Stimulated activated CD4-positive, alpha-beta T cell treated with anti-CD3 and anti-CD28 coated beads, Interleukin-15, amount 100 ng/mL, for 24 hours (primary cell): Measurements from ENCODE around the gene FNDC3A.
"Not testable (repeated sequence)": the region's sequence is repeated elsewhere in the genome, so short reads cannot be mapped to it uniquely, and the experiment has no call there.

Experiments used
- DNase-seq: peaks from one replicate; pipeline ENCODE4 v3.0.0-alpha.2; 2020

The FNDC3A gene

DNA sequence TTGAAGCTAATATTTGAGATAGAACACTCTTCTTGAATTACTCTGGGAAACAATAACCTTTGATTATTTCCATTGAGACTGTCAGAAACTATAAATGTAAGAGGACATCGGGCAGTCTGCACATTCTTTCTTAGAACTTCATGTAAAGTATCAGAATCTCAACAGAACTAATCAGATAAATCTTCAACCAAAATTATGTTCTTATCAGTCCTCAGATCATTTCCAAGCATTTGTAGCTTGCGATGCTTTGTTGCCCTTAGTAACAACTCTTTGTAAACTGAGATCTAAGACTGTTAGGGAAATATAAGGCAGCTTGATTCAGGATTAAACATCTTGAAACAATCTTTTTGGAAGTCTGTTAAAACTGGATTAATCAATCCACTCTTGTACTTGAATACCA, 70.3 kb downstream of the FNDC3A start:
- no peak for DNase-seq

DNA sequence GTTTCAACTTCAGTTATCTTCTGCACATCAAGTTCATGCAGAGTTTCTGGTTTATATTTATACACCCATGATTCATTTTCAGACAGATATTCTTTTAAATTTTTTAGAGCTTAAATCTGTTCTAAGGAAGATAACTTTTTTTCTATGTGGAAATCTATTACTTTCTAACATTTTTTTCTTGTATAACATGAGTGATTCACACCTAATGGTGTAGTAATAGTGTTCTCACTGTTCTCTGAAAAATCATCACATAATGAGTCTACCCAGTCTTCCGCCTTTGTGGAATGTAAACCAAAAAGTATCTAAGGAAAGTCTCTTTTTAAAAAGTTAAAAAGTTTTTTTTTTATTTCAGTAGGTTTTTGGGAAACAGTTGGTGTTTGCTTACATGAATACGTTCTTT, 70.8 kb downstream of the FNDC3A start:
- DNase-seq, result no peak

DNA sequence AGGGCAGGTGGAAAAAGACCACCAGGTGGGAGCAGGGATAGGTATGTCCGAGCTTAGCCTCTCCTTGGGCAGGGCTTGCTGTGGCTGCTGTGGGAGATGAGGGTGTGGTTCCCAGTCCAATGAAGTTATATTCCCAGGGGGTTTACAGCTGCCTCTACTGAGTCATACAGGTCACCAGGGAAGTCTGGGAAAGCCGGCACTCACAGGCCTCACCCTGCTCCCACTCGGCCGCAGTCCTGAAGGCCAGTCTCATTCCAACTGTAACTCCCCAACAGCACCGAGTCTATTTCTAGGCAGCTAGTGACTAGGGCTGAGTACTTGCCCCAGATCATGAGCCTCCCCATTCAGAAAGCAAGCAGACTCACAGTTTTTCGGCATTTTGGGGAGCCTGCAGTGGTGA, 77.1 kb downstream of the FNDC3A start:
- DNase-seq, result no peak

DNA sequence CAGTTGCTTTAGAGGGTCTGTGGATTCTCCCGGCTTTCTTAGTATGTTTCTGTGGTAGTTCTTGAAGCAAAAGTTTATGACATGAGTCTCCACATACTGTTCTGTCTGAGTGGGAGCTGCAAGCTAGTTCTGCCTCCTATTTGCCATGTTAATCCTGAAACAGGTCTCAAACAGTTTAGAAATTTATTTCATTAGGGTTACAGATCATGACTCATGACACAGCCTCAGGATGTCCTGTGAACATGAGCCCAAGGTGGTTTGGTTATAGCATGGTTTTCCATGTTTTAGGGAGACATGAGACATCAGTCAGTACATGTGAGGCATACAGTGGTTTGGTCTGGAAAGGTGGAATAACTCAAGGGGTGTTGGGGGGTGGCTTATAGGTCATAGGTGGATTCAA, 77.5 kb downstream of the FNDC3A start:
- DNase-seq, result no peak

DNA sequence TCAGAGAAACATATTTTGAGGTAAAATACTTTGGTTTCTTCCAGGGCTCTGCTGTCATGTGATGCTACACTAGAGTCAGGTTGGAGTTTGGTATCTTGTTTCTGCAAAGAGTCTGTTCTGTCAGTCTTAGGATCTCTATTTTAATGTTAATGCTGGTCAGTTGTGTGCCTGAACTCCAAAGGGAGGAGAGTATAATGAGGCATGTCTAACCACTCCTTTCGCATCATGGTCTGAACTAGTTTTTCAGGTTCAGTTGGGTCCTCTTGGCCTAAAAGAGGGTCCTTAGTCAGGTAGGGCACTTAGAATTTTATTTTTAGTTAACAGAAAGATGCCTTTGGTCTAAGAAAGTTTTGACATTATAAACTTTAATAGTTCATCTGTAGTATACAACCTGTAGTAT, 78.2 kb downstream of the FNDC3A start:
- no peak for DNase-seq

DNA sequence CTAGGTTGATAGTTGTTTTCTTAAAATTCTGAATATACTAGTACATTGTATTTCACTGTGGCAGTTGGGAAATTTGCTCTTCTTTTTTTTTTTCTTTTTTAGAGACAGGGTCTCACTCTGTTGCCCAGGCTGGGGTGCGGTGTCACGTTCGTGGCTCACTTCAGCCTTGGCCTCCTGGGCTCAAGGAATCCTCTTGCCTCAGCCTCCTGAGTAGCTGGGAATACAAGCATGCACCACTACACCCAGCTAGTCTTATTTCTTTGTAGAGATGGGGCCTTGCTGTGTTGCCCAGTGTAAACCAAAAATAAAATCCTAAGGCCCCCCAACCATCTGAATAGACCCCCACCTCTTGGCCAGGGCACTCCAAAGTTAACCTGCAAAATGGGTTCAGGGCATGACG, 79.3 kb downstream of the FNDC3A start:
- no peak for DNase-seq

DNA sequence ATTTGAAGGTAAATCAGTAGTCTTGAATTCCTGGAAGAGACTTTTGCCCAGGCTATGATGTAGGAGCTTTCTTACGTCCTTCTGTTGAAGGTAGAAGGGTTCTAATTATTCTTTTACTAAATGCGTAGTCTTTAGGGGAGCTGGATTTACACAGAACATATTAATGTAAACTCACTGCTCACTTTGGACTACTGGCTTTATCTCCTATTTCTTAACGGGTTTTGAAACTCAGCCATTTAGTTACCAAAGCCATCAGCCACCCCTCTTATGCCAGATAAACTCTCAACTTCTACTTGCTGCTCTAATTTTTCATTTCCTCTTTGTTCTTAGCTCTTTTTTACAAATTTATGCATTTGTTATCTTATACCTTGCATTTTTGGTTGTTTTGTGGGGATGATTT, 81.5 kb downstream of the FNDC3A start:
- DNase-seq, result no peak

DNA sequence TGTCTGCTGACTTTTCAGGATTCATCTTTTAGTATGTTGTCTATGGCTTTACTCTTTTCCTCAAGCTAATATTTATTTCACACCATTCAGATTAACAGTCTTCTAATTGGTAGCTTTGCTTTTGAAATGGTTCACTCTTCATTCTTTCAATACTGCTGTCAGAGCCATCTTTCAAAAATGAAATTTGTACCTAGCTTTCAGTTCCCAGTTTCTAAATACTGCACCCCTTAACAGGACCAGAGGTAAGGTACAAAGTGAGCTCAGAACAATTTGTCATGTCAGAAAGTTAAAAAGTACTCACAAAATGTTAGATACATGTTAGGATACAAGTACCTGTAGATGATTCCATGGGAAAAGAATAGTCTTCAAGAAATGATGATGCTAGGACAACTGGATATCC, 83.0 kb downstream of the FNDC3A start:
- DNase-seq, result no peak

DNA sequence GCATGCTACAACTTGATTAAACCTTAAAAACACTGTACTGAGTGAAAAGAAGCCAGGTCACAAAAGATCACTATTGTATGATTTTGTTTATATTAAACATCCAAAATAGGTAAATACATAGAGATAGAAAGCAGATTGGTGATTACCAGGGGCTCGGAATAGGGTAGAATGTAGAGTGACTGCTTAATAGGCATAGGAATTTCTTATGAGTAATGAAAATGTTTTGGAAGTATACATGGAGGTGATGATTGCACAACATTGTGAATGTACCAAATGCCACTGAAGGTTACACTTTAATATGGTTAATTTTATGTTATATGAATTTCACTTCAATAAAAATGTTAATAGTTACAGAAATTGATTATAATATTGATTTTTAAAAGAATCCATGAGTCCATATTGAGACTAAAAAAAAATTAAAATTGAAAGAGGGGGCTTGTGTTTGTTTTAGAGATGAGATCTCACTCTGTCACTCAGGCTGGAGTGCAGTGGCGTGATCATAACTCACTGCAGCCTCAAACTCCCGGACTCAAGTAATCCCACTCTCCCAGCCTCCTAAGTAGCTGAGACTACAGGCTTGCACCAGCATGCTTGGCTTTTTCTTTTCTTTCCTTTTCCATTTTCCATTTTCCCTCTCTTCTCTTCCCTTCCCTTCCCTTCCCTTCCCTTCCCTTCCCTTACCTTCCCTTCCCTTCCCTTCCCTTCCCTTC, 85.1 kb downstream of the FNDC3A start:
- no peak for DNase-seq

DNA sequence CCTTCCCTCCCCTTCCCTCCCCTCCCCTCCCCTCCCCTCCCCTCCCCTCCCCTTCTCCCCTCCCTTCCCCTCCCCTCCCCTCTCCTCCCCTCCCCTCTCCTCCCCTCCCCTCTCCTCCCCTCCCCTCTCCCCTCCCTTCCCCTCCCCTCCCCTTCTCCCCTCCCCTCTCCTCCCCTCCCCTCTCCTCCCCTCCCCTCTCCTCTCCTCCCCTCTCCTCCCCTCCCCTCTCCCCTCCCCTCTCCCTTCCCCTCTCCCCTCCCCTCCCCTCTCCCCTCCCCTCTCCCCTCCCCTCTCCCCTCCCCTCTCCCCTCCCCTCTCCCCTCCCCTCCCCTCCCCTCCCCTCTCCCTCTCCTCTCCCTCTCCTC, 85.7 kb downstream of the FNDC3A start:
- DNase-seq, result not testable (repeated sequence)

DNA sequence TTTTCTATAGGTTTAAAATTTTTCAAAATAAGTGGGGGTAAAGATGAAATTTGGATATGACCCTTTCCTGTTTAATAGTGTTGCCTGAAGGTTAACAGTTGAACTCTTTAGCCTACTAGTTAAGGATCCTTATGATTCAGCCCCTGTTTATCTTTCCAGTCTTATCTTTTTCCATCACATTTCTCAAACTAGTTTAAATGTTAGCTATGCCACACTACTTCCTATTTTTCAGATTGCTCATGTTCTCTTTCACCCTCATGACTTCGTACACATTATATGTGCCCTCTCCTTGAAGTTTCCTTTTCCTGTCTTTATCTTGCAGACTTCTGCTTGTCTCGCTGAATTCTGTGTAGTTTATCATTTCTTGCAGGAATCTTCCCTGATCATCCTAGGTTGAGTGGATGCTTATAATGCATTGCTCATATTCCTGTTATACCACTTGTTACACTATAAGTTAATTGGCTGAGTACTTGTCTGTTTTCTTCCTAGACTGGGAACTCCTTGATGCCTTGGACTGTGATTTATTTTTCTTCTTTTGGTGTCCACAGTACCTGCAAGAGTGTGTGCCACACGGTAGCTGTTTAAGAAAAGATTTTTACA, 86.7 kb downstream of the FNDC3A start:
- no peak for DNase-seq

DNA sequence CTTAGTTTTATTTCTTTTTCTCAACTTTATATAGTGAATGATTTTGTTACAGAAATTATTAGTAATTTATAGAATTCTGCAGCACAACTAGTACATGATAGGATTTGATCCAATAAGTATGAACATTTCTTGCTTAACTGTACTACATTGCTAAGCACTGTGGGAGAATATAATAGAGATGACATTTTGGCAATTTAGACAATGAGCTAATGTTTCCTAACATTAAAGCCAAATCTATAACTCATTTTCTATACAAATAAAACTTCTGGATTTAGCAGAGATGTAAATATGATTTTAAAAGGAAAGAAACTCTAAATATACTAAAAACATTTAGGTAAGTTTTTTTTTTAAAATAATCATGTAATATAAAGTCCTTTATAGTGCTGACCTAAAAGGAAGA, 87.3 kb downstream of the FNDC3A start:
- no peak for DNase-seq

DNA sequence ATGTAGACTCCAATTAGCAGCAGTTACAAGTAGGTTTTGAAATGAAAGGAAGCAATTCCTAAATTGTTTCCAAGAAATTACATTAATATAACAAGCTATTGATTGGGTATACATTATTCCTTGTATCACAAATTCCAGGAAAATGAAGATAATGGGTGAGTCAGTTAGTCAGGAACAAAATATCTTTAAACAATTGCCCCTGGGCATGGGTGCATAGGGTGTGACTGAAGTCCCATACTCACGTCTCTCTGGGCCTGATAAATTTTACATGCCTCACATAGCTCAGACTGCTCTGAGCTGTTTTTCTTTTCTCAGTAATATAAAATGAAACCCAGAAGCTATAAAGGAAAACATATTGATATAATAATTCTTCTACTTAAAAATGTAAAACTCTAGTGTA, 87.8 kb downstream of the FNDC3A start:
- no peak for DNase-seq

DNA sequence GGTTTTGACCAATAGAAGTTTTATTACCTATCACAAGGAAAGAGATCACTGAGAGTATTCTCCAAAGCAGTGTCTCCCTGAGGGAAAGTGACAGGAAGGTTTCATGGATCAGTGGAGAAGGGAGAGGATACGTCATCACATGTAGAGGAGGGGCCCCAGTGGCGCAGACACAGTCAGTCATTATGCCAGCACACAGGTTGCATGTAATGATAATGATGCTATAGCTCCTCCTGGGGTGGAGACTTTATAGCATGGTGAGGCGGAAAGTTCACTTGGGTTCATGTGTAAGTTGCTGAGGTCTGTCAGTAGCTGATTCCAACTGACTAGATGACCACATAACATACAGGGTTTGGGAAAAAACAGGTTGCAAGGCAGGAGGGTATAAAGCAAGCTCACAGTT, 88.8 kb downstream of the FNDC3A start:
- no peak for DNase-seq

DNA sequence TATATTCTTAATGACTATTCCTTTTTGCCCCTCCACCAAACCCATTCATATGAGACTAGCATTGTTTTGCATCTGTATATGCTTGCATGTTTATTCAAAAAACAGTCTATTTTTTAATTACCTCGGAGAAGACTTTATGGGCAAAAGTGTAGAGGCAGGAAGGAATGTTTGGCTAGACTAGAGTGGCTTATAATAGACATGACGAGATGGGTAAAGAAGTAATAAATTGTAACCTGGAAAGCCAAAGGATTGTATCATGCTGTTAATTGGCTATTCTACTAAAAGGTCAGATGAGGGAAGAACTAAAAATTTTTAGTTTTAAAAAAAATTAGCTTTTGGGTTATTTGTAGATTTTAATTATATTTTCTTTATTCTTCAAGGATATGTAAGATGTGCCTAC, 91.1 kb downstream of the FNDC3A start:
- DNase-seq, result no peak

DNA sequence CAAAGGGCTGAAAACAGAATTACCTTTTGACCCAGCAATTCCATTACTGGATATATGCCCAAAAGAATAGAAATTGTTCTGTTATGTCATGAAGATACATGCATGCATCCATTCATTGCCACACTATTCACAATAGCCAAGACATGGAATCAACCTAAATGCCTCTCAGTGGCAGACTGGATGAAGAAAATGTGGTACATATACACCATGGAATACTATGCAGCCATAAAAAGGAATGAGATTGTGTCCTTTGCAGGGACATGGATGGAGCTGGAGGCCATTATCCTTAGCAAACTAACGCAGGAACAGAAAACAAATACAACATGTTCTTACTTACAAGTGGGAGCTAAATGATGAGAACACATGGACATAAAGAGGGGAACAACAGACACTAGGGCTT, 92.8 kb downstream of the FNDC3A start:
- DNase-seq, result not testable (repeated sequence)

DNA sequence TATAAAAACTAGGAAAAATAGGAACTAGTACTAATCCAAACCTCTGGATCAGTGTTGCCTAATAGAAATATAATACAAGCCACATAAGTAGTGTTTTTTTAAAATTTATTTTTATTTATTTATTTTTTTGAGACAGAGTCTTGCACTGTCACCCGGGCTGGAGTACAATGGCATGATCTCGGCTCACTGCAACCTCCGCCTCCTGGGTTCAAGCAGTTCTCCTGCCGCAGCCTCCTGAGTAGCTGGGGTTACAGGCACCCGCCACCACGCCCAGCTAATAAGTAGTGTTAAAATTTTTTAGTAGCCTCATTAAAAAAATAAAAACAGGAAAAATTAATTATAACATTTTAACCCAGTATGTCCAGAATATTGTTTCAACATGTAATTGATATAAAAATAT, 94.3 kb downstream of the FNDC3A start:
- DNase-seq, result not testable (repeated sequence)

DNA sequence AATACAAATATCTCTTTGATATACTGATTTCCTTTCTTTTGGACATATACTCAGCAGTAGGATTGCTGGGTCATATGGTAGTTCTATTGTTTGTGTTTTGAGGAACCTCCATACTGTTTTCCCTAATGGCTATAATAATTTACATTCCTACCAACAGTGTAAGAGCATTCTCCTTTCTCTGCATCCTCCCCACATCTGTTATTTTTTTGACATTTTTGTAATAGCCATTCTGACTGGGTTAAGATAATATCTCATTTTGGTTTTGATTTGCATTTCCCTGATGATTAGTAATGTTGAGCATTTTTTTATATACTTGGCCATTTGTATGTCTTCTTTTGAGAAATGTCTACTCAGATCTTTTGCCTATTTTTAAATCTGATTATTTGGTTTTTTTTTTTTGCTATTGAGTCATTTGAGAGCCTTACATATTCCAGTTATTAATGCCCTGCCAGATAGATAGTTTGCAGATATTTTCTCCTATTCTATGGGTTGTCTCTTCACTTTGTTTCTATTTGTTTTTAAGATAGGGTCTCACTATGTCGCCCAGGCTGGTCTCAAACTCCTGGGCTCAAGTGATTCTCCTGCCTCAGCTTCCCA, 95.7 kb downstream of the FNDC3A start:
- no peak for DNase-seq

DNA sequence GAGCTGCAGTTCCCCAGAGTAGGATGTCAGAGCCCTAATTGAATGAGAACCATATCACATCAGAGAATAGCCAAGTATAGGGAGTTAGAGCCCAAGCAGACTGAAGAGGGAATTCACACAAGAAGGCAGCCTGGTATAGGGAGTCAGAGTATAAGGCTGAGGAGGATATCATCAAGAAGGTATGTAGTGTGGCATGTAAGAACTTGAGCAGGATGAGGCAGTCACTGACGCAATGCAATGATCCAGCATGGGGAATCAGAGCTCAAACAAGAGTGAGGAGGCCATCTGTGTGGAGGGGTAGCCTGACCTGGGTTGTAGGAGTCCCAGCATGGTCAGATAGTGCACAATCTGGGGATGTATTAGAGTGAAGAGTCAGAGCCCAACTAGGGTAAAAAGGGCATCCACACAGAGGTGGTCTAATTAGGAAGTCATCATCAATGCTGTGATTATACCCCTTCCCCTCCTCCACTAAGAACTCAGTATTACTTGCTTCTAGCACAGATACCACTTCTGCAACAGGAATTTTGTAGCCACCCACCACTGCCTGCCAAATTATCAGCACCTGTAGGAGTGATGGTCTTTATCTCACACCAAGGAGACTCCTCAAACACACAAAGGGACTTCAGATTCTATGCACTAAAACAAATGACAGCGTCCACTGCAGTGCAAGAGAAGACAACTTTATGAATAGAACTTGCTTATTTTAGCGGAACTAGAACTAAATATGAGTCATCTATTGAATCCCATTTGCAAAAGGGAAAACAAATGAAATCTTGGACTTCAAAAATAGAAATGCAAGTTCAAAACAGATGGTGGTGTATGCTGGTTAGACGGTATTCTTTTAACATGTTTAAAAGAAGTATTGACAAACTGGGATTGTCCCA, 107.2 kb downstream of the FNDC3A start:
- DNase-seq, result no peak

DNA sequence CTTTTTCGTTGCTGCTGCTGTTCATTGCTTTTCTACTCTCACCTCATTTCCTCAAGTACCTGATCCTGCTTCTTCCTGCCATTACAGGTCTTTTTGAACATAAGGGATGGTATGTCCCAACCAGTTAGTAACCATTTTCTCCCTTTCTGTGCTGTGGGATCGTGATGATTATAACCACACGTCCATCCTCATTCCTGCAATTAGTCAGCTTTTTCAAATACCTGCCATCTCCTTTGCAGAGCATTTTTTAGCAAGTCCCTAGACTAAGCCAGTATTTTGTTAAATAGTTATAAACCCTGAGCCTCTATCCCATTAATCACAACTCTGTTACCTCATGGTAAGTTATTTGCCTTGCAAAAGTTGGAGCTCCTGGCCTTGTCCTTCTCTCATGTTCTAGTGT, 109.2 kb downstream of the FNDC3A start:
- DNase-seq, result no peak

DNA sequence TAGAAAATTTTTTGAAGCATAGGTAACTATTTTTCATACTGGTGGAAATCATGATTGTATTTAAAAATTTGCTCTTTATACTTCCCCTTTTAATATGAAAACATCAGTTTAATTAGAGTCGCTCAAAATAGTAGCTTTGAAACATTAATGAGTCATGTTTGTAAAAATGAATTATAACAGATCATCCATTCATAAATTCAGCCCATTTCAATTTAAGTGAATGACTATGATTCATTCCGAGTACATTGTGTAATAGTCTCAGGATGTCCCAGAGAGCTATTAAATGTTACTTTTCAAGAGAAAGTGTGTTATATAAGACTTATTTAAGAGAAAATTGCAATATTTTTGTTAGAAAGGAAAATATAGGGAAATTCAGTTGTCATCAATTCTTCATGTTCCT, 111.0 kb downstream of the FNDC3A start:
- DNase-seq, result no peak

DNA sequence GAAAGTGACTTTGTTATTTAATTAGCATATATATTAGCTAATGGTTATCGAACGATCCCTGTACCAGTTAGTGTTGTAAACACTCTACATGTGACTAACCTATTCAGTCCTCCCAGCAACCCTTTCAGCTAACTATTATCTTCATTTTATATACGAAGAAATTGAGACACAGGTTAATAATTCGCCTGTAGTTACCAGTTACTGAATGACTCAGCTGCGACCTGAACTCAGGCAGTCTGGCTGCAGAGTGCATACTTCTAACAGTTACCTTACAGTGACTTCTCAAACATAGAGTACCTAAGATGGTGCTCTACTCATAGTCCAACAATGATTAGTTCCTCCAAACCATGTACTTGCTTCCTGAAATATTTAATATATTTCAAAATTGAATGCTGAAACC, 117.7 kb downstream of the FNDC3A start:
- DNase-seq, result no peak

DNA sequence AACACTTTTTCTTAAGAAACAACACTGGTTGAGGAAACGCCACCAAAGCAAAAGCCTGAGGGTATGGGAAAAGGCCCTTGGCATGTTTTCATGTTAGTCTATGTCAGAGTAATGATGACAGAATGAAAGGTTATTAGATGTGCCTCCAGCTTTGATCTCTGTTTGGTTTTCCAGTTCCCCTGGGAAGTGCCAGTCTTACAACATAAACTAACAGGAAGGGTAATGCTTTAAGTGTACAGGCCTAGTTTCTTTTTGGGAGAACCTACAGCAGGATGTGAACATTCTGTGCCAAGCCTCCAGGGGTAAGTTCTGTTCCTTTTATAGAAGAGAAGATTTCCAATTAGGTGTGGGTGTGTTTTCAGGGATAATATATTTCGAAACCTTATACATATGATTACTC, 121.7 kb downstream of the FNDC3A start:
- DNase-seq, result no peak

DNA sequence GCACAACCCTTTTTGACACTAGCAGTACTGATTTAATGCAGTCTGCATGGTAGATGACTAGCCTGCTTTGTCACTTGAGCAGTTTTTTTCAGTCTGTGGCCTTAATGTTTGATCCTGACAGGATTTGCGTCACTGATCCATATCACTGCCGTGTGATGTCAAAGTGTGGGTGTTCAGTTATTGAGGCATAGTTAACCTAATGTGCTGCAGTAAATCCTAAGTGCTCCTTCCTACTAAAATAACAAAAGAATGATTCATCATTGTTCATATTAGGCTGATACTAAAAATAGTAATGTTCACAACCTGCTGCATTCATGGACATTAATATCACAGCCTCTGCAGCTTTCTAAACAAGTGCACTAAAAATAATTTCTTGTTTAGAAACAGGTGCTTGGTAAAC, 122.5 kb downstream of the FNDC3A start:
- DNase-seq, result no peak
